Measurements from ENCODE around the gene TRIM13.
A peak's percentile ranks its signal among the peaks of the same experiment; 100 is the strongest.

Gene TRIM13

GRCh38 chr13:49996161-49996915, 504 bp upstream of the TRIM13 start:
- Histone ChIP-seq H3K79me2 (ENCODE audit: control insufficient read depth, low read length) (peaks cover 42% of the 10 kb centered on the region), H4K20me1 (ENCODE audit: control insufficient read depth, insufficient read depth, low read depth, low read length) (0 out of 2 replicates have a peak, but pooled peaks cover 2% of the 10 kb centered on the region), H3K4me2 (ENCODE audit: low read length) (peak overlapping the region; percentile 70), H3K27ac (ENCODE audit: low read depth, low read length) (peak overlapping the region; percentile 72), H3K27me3 (ENCODE audit: control insufficient read depth, low read length) (no peaks in the 10 kb centered on the region), H3K36me3 (ENCODE audit: control insufficient read depth, low read length) (peaks cover 43% of the 10 kb centered on the region), H3F3A (ENCODE audit: control insufficient read depth, insufficient read depth) (peaks cover 11% of the 10 kb centered on the region), H3K9me2 (replicated peaks; ENCODE audit: control insufficient read depth, low read length) (no peaks in the 10 kb centered on the region), H3K9me3 (ENCODE audit: control insufficient read depth, insufficient read depth, low read length) (no peaks in the 10 kb centered on the region), H3K4me3 (ENCODE audit: low read length) (peak overlapping the region; percentile 79), H3K4me1 (ENCODE audit: control insufficient read depth, low read length) (peaks cover 38% of the 10 kb centered on the region)
- TF ChIP-seq CTCF (IDR thresholded peaks at IDR 0.05; ENCODE audit: low read depth, low read length, poor library complexity, severe bottlenecking): no peak
- TF ChIP-seq EZH2phosphoT487 (IDR thresholded peaks at IDR 0.05; ENCODE audit: borderline replicate concordance, low read length): no peak

- peak overlapping the region; percentile 88 for H3K27ac ChIP-seq (ENCODE audit: low read depth, low read length)
- no peaks in the 10 kb centered on the region for H3K9me2 ChIP-seq (replicated peaks; ENCODE audit: control insufficient read depth, low read length)
- TF ChIP-seq EZH2phosphoT487 (IDR thresholded peaks at IDR 0.05; ENCODE audit: borderline replicate concordance, low read length) (no peak), CTCF (IDR thresholded peaks at IDR 0.05; ENCODE audit: low read depth, low read length, poor library complexity, severe bottlenecking) (no peak)
- H3K4me3 ChIP-seq (ENCODE audit: low read length): peak overlapping the region; percentile 96
- peak overlapping the region; percentile 80 for H3K4me2 ChIP-seq (ENCODE audit: low read length)
- peaks cover 55% of the 10 kb centered on the region for H3K79me2 ChIP-seq (ENCODE audit: control insufficient read depth, low read length)
- H3K4me1 ChIP-seq (ENCODE audit: control insufficient read depth, low read length): peaks cover 40% of the 10 kb centered on the region
- H3K36me3 ChIP-seq (ENCODE audit: control insufficient read depth, low read length): peaks cover 57% of the 10 kb centered on the region
- H3K9me3 ChIP-seq (ENCODE audit: control insufficient read depth, insufficient read depth, low read length): no peaks in the 10 kb centered on the region
- no peaks in the 10 kb centered on the region for H3K27me3 ChIP-seq (ENCODE audit: control insufficient read depth, low read length)
- 0 out of 2 replicates have a peak, but pooled peaks cover 2% of the 10 kb centered on the region for H4K20me1 ChIP-seq (ENCODE audit: control insufficient read depth, insufficient read depth, low read depth, low read length)
- peaks cover 10% of the 10 kb centered on the region for H3F3A ChIP-seq (ENCODE audit: control insufficient read depth, insufficient read depth)
These were observed 1.1 kb downstream of the TRIM13 start for GRCh38 chr13:49997955-49998354.

GRCh38 chr13:49998714-49999624, 2.1 kb downstream of the TRIM13 start:
- Histone ChIP-seq H3K4me1 (ENCODE audit: control insufficient read depth, low read length) (peaks cover 44% of the 10 kb centered on the region), H3K36me3 (ENCODE audit: control insufficient read depth, low read length) (peaks cover 67% of the 10 kb centered on the region), H4K20me1 (ENCODE audit: control insufficient read depth, insufficient read depth, low read depth, low read length) (0 out of 2 replicates have a peak, but pooled peaks cover 2% of the 10 kb centered on the region), H3F3A (ENCODE audit: control insufficient read depth, insufficient read depth) (peaks cover 4% of the 10 kb centered on the region; the same call in 1 of the 2 replicates), H3K9me2 (replicated peaks; ENCODE audit: control insufficient read depth, low read length) (no peaks in the 10 kb centered on the region), H3K27me3 (ENCODE audit: control insufficient read depth, low read length) (no peaks in the 10 kb centered on the region), H3K4me2 (ENCODE audit: low read length) (peak overlapping the region; percentile 80), H3K4me3 (ENCODE audit: low read length) (peak overlapping the region; percentile 96), H3K9me3 (ENCODE audit: control insufficient read depth, insufficient read depth, low read length) (no peaks in the 10 kb centered on the region), H3K27ac (ENCODE audit: low read depth, low read length) (no peak overlapping the region), H3K79me2 (ENCODE audit: control insufficient read depth, low read length) (peaks cover 65% of the 10 kb centered on the region)
- TF ChIP-seq CTCF (IDR thresholded peaks at IDR 0.05; ENCODE audit: low read depth, low read length, poor library complexity, severe bottlenecking) (no peak), EZH2phosphoT487 (IDR thresholded peaks at IDR 0.05; ENCODE audit: borderline replicate concordance, low read length) (no peak)
